Keratinocyte (primary cell): ENCODE results near the gene CFAP210. TPM values are rescaled to one million over a fixed set of nuclear protein-coding genes. Genes with fewer than 3 reads are reported as not detected.

Experiments used
- DNase-seq: peaks from one replicate; pipeline ENCODE4 v3.0.0-alpha.2; 2011; ENCODE audit warnings: low read depth, missing footprints, low spot score
- FAIRE-seq: peaks from 2 replicates; lab custom pipeline; 2011; peaks lifted over from hg19 to GRCh38; lab: Jason Lieb, UNC
- H2AFZ ChIP-seq: 2 replicates; pipeline ENCODE4 v1.6.0; 2012; ENCODE audit warnings: low read length, control low read depth, inconsistent platforms; ENCODE audit not compliant: control insufficient read depth
- H3K27ac ChIP-seq: 2 replicates; pipeline ENCODE4 v1.5.1; 2011; ENCODE audit warnings: low read length; ENCODE audit not compliant: control insufficient read depth, insufficient read depth
- H3K27me3 ChIP-seq: 3 replicates; pipeline ENCODE4 v1.6.0; 2011; ENCODE audit warnings: low read length; ENCODE audit not compliant: control insufficient read depth, insufficient read depth; ENCODE audit errors: extremely low read depth
- H3K36me3 ChIP-seq, 2 experiments: 2 replicates in 1 of 2; 3 replicates in 1 of 2; pipeline ENCODE4 v1.5.1; 2011; ENCODE audit warnings: low read length in 2 of 2, mild to moderate bottlenecking in 1 of 2; ENCODE audit not compliant: control insufficient read depth in 2 of 2, insufficient read depth in 2 of 2; ENCODE audit errors: extremely low read depth in 1 of 2
- H3K4me1 ChIP-seq: 3 replicates; pipeline ENCODE4 v1.5.1; 2011; ENCODE audit warnings: low read length; ENCODE audit not compliant: control insufficient read depth, insufficient read depth; ENCODE audit errors: extremely low read depth
- H3K4me2 ChIP-seq: 3 replicates; pipeline ENCODE4 v1.6.0; 2011; ENCODE audit warnings: low read depth, low read length; ENCODE audit not compliant: control insufficient read depth, insufficient read depth; ENCODE audit errors: extremely low read depth
- H3K4me3 ChIP-seq, 3 experiments: fragments of 200-600 bp in 1 of 3; sonication (generic) in 1 of 3; 2 replicates in 2 of 3; 3 replicates in 1 of 3; pipeline ENCODE4 v1.5.1; 2011 to 2016; ENCODE audit warnings: low read length in 3 of 3, mild to moderate bottlenecking in 3 of 3, control low read depth in 2 of 3, inconsistent platforms in 1 of 3, low read depth in 1 of 3, mixed read lengths in 1 of 3, mixed run types in 1 of 3, moderate library complexity in 1 of 3; ENCODE audit not compliant: control insufficient read depth in 2 of 3, insufficient read depth in 2 of 3; ENCODE audit errors: extremely low read depth in 1 of 3
- H3K79me2 ChIP-seq: 2 replicates; pipeline ENCODE4 v1.6.0; 2012; ENCODE audit warnings: low read length; ENCODE audit not compliant: control insufficient read depth, insufficient read depth
- H3K9ac ChIP-seq: 3 replicates; pipeline ENCODE4 v1.6.0; 2011; ENCODE audit warnings: low read length; ENCODE audit not compliant: control insufficient read depth, insufficient read depth; ENCODE audit errors: extremely low read depth
- H3K9me1 ChIP-seq: 3 replicates; pipeline ENCODE4 v1.6.0; 2011; ENCODE audit warnings: low read length; ENCODE audit not compliant: control insufficient read depth, insufficient read depth; ENCODE audit errors: extremely low read depth
- H3K9me3 ChIP-seq: 2 replicates; pipeline ENCODE4 v1.5.1; 2012; ENCODE audit warnings: low read depth, low read length; ENCODE audit not compliant: control insufficient read depth
- H4K20me1 ChIP-seq: 3 replicates; pipeline ENCODE4 v1.6.0; 2011; ENCODE audit warnings: low read length; ENCODE audit not compliant: control insufficient read depth, insufficient read depth; ENCODE audit errors: extremely low read depth
- CTCF ChIP-seq, 3 experiments: IDR thresholded peaks in 1 of 3; conservative IDR thresholded peaks in 1 of 3; optimal IDR thresholded peaks in 1 of 3; 2 replicates in 2 of 3; 3 replicates in 1 of 3; pipeline versions ENCODE3 to v1.5.1; 2011; ENCODE audit warnings: low read length in 3 of 3, mild to moderate bottlenecking in 3 of 3, moderate library complexity in 2 of 3, control low read depth in 1 of 3, inconsistent platforms in 1 of 3; ENCODE audit not compliant: insufficient read depth in 2 of 3; ENCODE audit errors: extremely low read depth in 1 of 3
- EZH2 ChIP-seq: IDR thresholded peaks from one replicate; pipeline ENCODE4 v1.6.1; 2012; ENCODE audit warnings: inconsistent platforms, mild to moderate bottlenecking, low read length, moderate library complexity
- dilution Hi-C: fragments of 300-500 bp; cut with MboI; formaldehyde crosslinking; loops from one replicate; pipeline ENCODE4 v1.7.0; 2020; ENCODE audit warnings: low sequenced_read_pairs; ENCODE audit not compliant: extremely low pct_ligation_motif_present
- polyA plus RNA-seq, 5 experiments: library from polyadenylated mRNA; depleted of rRNA in 3 of 5; stranded (reverse) in 3 of 5; stranded (forward) in 1 of 5; unstranded in 1 of 5; fragments of >200 nt; gene quantifications; 1 replicate in 1 of 5; 2 replicates in 3 of 5; 3 replicates in 1 of 5; pipeline versions ENCODE4 v1.2.1 to v1.2.3, GENCODE V29; 2011 to 2012; ENCODE audit warnings: missing spikeins in 2 of 5, low read depth in 1 of 5, low replicate concordance in 1 of 5

CFAP210 gene
- polyA plus RNA-seq, 1 donor (not counting 4 experiments of a cell fraction or from before 2014, with no cell fraction given), result 0.30 TPM

- peaks cover 4% of the 10 kb centered on the region for H3K4me1 ChIP-seq
- no peaks in the 10 kb centered on the region for H3K9me1 ChIP-seq
- no peak overlapping the region for H2AFZ ChIP-seq
- H3K4me2 ChIP-seq, result no peak overlapping the region
- no peaks in the 10 kb centered on the region for H3K27me3 ChIP-seq
- no peaks in the 10 kb centered on the region for H4K20me1 ChIP-seq
- no peaks in the 10 kb centered on the region for H3K36me3 ChIP-seq
- no peak overlapping the region for H3K4me3 ChIP-seq
- dilution Hi-C loops, result no loop called here
- H3K79me2 ChIP-seq, result no peaks in the 10 kb centered on the region
- H3K9ac ChIP-seq, result no peak overlapping the region
- no peaks in the 10 kb centered on the region for H3K9me3 ChIP-seq
- DNase-seq (no peak), FAIRE-seq (peak; percentile 49)
- no peak overlapping the region for H3K27ac ChIP-seq
- no peak for TF ChIP-seq CTCF (optimal IDR thresholded peaks at IDR 0.05 in 1 of 3, IDR thresholded peaks at IDR 0.05 in 1 of 3, conservative IDR thresholded peaks at IDR 0.05 in 1 of 3; ENCODE audit: extremely low read depth in 1 of 3, insufficient read depth in 2 of 3, low read length in 3 of 3)
- TF ChIP-seq EZH2, result no peak
Measured at GRCh38 chr2:169673106-169673505, 21.1 kb downstream of the CFAP210 start.

GRCh38 chr2:169672406-169672805 is 21.8 kb downstream of the CFAP210 start:
- FAIRE-seq, result no peak

More at GRCh38 chr2:169672406-169672805, 21.8 kb downstream of the CFAP210 start:
- Histone ChIP-seq H3K4me3 (no peak overlapping the region), H3K36me3 (no peaks in the 10 kb centered on the region), H3K9me1 (no peaks in the 10 kb centered on the region), H2AFZ (no peak overlapping the region), H3K4me2 (no peak overlapping the region), H3K4me1 (peaks cover 4% of the 10 kb centered on the region), H3K27me3 (no peaks in the 10 kb centered on the region), H3K9me3 (no peaks in the 10 kb centered on the region), H3K27ac (no peak overlapping the region), H3K9ac (no peak overlapping the region), H4K20me1 (no peaks in the 10 kb centered on the region), H3K79me2 (no peaks in the 10 kb centered on the region)
- TF ChIP-seq EZH2 (no peak), CTCF (optimal IDR thresholded peaks at IDR 0.05 in 1 of 3, IDR thresholded peaks at IDR 0.05 in 1 of 3, conservative IDR thresholded peaks at IDR 0.05 in 1 of 3; ENCODE audit: extremely low read depth in 1 of 3, insufficient read depth in 2 of 3, low read length in 3 of 3) (no peak)
- DNase-seq, result no peak
- dilution Hi-C loops, result no loop called here
